Inferior parietal cortex (tissue), 1 donor: ENCODE data around the gene PGLYRP2.
A peak's percentile ranks its signal among the peaks of the same experiment; 100 is the strongest.
"Not testable (repeated sequence)": the region's sequence is repeated elsewhere in the genome, so short reads cannot be mapped to it uniquely, and the experiment has no call there.

Source experiments
- DNase-seq: peaks from one replicate; pipeline ENCODE4 v3.0.0-alpha.2; 2016; ENCODE audit errors: extremely low spot score

The PGLYRP2 gene

GRCh38 chr19:15479391-15480345 is at the start of gene PGLYRP2:
Gene PGLYRP2, minus strand, starts transcription at chr19:15479501. Its CDS starts 130 bp downstream, at chr19:15479371.
- peak; percentile 40 for DNase-seq

GRCh38 chr19:15527705-15528104 is 48.4 kb upstream of the PGLYRP2 start:
- DNase-seq = no peak

GRCh38 chr19:15526408-15526807 is 47.1 kb upstream of the PGLYRP2 start:
- no peak for DNase-seq

GRCh38 chr19:15525291-15525690 is 46.0 kb upstream of the PGLYRP2 start:
- no peak for DNase-seq

GRCh38 chr19:15524781-15525180 is 45.5 kb upstream of the PGLYRP2 start:
- no peak for DNase-seq

GRCh38 chr19:15519433-15519976 is 40.2 kb upstream of the PGLYRP2 start:
- DNase-seq = no peak

GRCh38 chr19:15517778-15518177 is 38.5 kb upstream of the PGLYRP2 start:
- DNase-seq = no peak

GRCh38 chr19:15516363-15516762 is 37.1 kb upstream of the PGLYRP2 start:
- no peak for DNase-seq

- DNase-seq = not testable (repeated sequence)
Measured at GRCh38 chr19:15515227-15515625, 35.9 kb upstream of the PGLYRP2 start.

GRCh38 chr19:15511671-15512424 is 32.5 kb upstream of the PGLYRP2 start:
- DNase-seq = no peak

- DNase-seq = no peak
Measured at GRCh38 chr19:15508035-15508710, 28.9 kb upstream of the PGLYRP2 start, which contains the start of gene CYP4F22. Gene CYP4F22, plus strand, starts transcription at chr19:15508525. Its CDS starts 16,812 bp downstream, at chr19:15525337.

- no peak for DNase-seq
Measured at GRCh38 chr19:15507068-15508034, 28.1 kb upstream of the PGLYRP2 start.

GRCh38 chr19:15506074-15506571 is 26.8 kb upstream of the PGLYRP2 start:
- no peak for DNase-seq

- no peak for DNase-seq
Measured at GRCh38 chr19:15502264-15502663, 23.0 kb upstream of the PGLYRP2 start.

GRCh38 chr19:15501596-15501995 is 22.3 kb upstream of the PGLYRP2 start:
- DNase-seq = no peak

GRCh38 chr19:15498910-15499309 is 19.6 kb upstream of the PGLYRP2 start:
- DNase-seq = no peak

- no peak for DNase-seq
Measured at GRCh38 chr19:15498156-15498858, 19.0 kb upstream of the PGLYRP2 start.

- DNase-seq = no peak
Measured at GRCh38 chr19:15495151-15495550, 15.8 kb upstream of the PGLYRP2 start.

- no peak for DNase-seq
Measured at GRCh38 chr19:15488489-15489226, 9.4 kb upstream of the PGLYRP2 start.
